SK-N-SH (cell line): ENCODE measurements around the gene DSCAML1. TPM values are rescaled to one million over a fixed set of nuclear protein-coding genes. Genes with fewer than 3 reads are reported as not detected.

ENCODE experiments used
- CTCF ChIA-PET: fragments of 300-600, 350-600 bp; formaldehyde crosslinking; extraction: SDS; loops from one replicate; lab custom pipeline; 2021; lab: Yijun Ruan, JAX
- POLR2A ChIA-PET: fragments of 350-600 bp; sonication (Branson Sonifier 250); formaldehyde crosslinking; extraction: SDS; loops from one replicate; lab custom pipeline; 2020; ENCODE audit warnings: antibody characterized with exemption, inconsistent platforms; lab: Yijun Ruan, JAX
- DNase-seq: peaks from one replicate; pipeline ENCODE4 v3.0.0; 2012
- H2AFZ ChIP-seq: fragments of 200-600 bp; sonication (generic); 2 replicates; pipeline ENCODE4 v1.8.1; 2016; ENCODE audit warnings: antibody characterized with exemption, mild to moderate bottlenecking, low read depth
- H3F3A ChIP-seq: fragments of 200-600 bp; sonication (generic); replicated peaks from 2 replicates; pipeline ENCODE3; 2016; ENCODE audit warnings: antibody characterized with exemption, mild to moderate bottlenecking; ENCODE audit not compliant: insufficient read depth
- H3K27ac ChIP-seq, 2 experiments: fragments of 200-500 bp in 1 of 2; fragments of 200-600 bp in 1 of 2; sonication (Bioruptor generic) in 1 of 2; sonication (generic), shearing (Covaris generic) in 1 of 2; 2 replicates each; pipeline versions ENCODE4 v1.5.1 to v1.6.1; 2014 to 2016; ENCODE audit warnings: low read depth in 2 of 2, inconsistent platforms in 1 of 2, low read length in 1 of 2, mild to moderate bottlenecking in 1 of 2, mixed read lengths in 1 of 2
- H3K27me3 ChIP-seq: fragments of 200-600 bp; sonication (generic), shearing (Covaris generic); 2 replicates; pipeline ENCODE4 v1.6.1; 2016; ENCODE audit warnings: mixed run types; ENCODE audit not compliant: insufficient read depth
- H3K36me3 ChIP-seq, 2 experiments: fragments of 200-500 bp in 1 of 2; fragments of 200-600 bp in 1 of 2; sonication (Bioruptor generic) in 1 of 2; sonication (generic) in 1 of 2; replicated peaks in 1 of 2; 2 replicates each; pipeline versions ENCODE3 to v1.5.1; 2014 to 2016; ENCODE audit warnings: low read length in 1 of 2, mild to moderate bottlenecking in 1 of 2; ENCODE audit not compliant: insufficient read depth in 2 of 2, control insufficient read depth in 1 of 2
- H3K4me1 ChIP-seq, 2 experiments: fragments of 200-500 bp in 1 of 2; fragments of 200-600 bp in 1 of 2; sonication (Bioruptor generic) in 1 of 2; sonication (generic), shearing (Covaris generic) in 1 of 2; 2 replicates each; pipeline versions ENCODE4 v1.5.1 to v1.6.1; 2014 to 2016; ENCODE audit warnings: low read depth in 1 of 2, low read length in 1 of 2, mixed run types in 1 of 2; ENCODE audit not compliant: insufficient read depth in 2 of 2, control insufficient read depth in 1 of 2
- H3K4me2 ChIP-seq: fragments of 200-600 bp; sonication (generic), shearing (Covaris generic); 2 replicates; pipeline ENCODE4 v1.6.1; 2017; ENCODE audit warnings: mixed run types
- H3K4me3 ChIP-seq, 2 experiments: fragments of 200-500 bp in 1 of 2; fragments of 200-600 bp in 1 of 2; sonication (Bioruptor generic) in 1 of 2; sonication (generic), shearing (Covaris generic) in 1 of 2; 2 replicates each; pipeline versions ENCODE4 v1.5.1 to v1.8.1; 2014 to 2016; ENCODE audit warnings: low read depth in 2 of 2, inconsistent platforms in 1 of 2, low read length in 1 of 2, mild to moderate bottlenecking in 1 of 2, mixed read lengths in 1 of 2, moderate library complexity in 1 of 2
- H3K79me2 ChIP-seq: fragments of 200-600 bp; sonication (generic); 2 replicates; pipeline ENCODE4 v1.8.1; 2017; ENCODE audit warnings: mild to moderate bottlenecking; ENCODE audit not compliant: insufficient read depth
- H3K9ac ChIP-seq: fragments of 200-600 bp; sonication (generic); 2 replicates; pipeline ENCODE4 v1.6.1; 2017; ENCODE audit warnings: mixed run types
- H3K9me2 ChIP-seq: fragments of 200-600 bp; sonication (generic); 2 replicates; pipeline ENCODE4 v1.6.1; 2017; ENCODE audit warnings: mixed run types
- H3K9me3 ChIP-seq: fragments of 200-600 bp; sonication (generic); 2 replicates; pipeline ENCODE4 v1.6.1; 2017; ENCODE audit warnings: mixed run types, mild to moderate bottlenecking, moderate library complexity
- H4K20me1 ChIP-seq: fragments of 200-600 bp; sonication (generic); 2 replicates; pipeline ENCODE4 v1.6.1; 2017; ENCODE audit warnings: mild to moderate bottlenecking, mixed run types; ENCODE audit not compliant: insufficient read depth
- ELF1 ChIP-seq: IDR thresholded peaks from 2 replicates; pipeline ENCODE4 v1.4.0; 2012
- EP300 ChIP-seq, 2 experiments: IDR thresholded peaks; 2 replicates each; pipeline versions ENCODE4 v1.4.0 to v1.6.1; 2012; ENCODE audit warnings: borderline replicate concordance in 1 of 2, low read depth in 1 of 2, low read length in 1 of 2
- FOXJ3 ChIP-seq: sonication (generic); formaldehyde crosslinking; IDR thresholded peaks from 2 replicates; pipeline ENCODE4 v1.5.1; 2020; ENCODE audit warnings: mild to moderate bottlenecking, missing genetic modification reagents
- GABPA ChIP-seq: IDR thresholded peaks from 2 replicates; pipeline ENCODE4 v1.4.0; 2012; ENCODE audit warnings: low read depth, mild to moderate bottlenecking
- IRF3 ChIP-seq: fragments of 150-350 bp; IDR thresholded peaks from 2 replicates; pipeline ENCODE4 v1.6.1; 2016; ENCODE audit warnings: mild to moderate bottlenecking, low read depth, low read length
- JUND ChIP-seq: IDR thresholded peaks from 2 replicates; pipeline ENCODE4 v1.4.0; 2012
- MXI1 ChIP-seq: IDR thresholded peaks from 2 replicates; pipeline ENCODE4 v1.6.1; 2012; ENCODE audit warnings: mild to moderate bottlenecking, low read depth, low read length, improper control_type of control experiment
- NRF1 ChIP-seq: IDR thresholded peaks from 2 replicates; pipeline ENCODE4 v1.6.1; 2012; ENCODE audit warnings: low read depth, mild to moderate bottlenecking, low read length
- POLR2AphosphoS5 ChIP-seq: IDR thresholded peaks from 2 replicates; pipeline ENCODE4 v1.6.1; 2012; ENCODE audit warnings: low read depth, low read length
- RAD21 ChIP-seq: IDR thresholded peaks from 2 replicates; pipeline ENCODE4 v1.6.1; 2012; ENCODE audit warnings: mild to moderate bottlenecking, low read length
- RCOR1 ChIP-seq: fragments of 150-350 bp; IDR thresholded peaks from 2 replicates; pipeline ENCODE4 v1.6.1; 2017; ENCODE audit warnings: antibody characterized with exemption, low read length
- SIN3A ChIP-seq: IDR thresholded peaks from 2 replicates; pipeline ENCODE4 v1.6.1; 2012; ENCODE audit warnings: low read depth, mild to moderate bottlenecking, low read length, moderate library complexity, borderline replicate concordance
- SMC3 ChIP-seq: IDR thresholded peaks from 2 replicates; pipeline ENCODE4 v1.6.1; 2012; ENCODE audit warnings: low read depth, low read length, improper control_type of control experiment
- TAF1 ChIP-seq: IDR thresholded peaks from 2 replicates; pipeline ENCODE4 v1.6.1; 2012; ENCODE audit warnings: low read depth, mild to moderate bottlenecking, low read length, moderate library complexity, borderline replicate concordance
- USF1 ChIP-seq: IDR thresholded peaks from 2 replicates; pipeline ENCODE4 v1.4.0; 2012; ENCODE audit warnings: low read depth, borderline replicate concordance
- ZBTB33 ChIP-seq: IDR thresholded peaks from 2 replicates; pipeline ENCODE4 v1.4.0; 2012; ENCODE audit warnings: low read depth, borderline replicate concordance
- WGBS: methylation state at CpG from one replicate; pipeline ENCODE4 v1.1.6; 2017; ENCODE audit warnings: low lambda C conversion rate; 5-methylcytosine and 5-hydroxymethylcytosine counted together
- polyA plus RNA-seq, 3 experiments: library from polyadenylated mRNA; depleted of rRNA; stranded (reverse); fragments of >200 nt; gene quantifications; 2 replicates each; pipeline ENCODE4 v1.2.3, GENCODE V29; 2012

DSCAML1 gene
- polyA plus RNA-seq, 1 of the 3 experiments (the other 2 are of a cell fraction), result not detected

GRCh38 chr11:117750916-117751662 lies 45.9 kb downstream of the DSCAML1 start (continued):
- no peak for TF ChIP-seq IRF3
- TF ChIP-seq FOXJ3, result no peak
- no peak for TF ChIP-seq MXI1
- TF ChIP-seq USF1, result no peak
- TF ChIP-seq SMC3, result no peak
- no peak for TF ChIP-seq ZBTB33
- no peak for TF ChIP-seq POLR2AphosphoS5
- no peak for TF ChIP-seq EP300 (IDR thresholded peaks at IDR 0.05; ENCODE audit: borderline replicate concordance in 1 of 2, low read depth in 1 of 2, low read length in 1 of 2)

GRCh38 chr11:117750357-117750756 lies 46.7 kb downstream of the DSCAML1 start:
- H3K4me3 ChIP-seq, result no peak overlapping the region
- no peak overlapping the region for H3K4me2 ChIP-seq
- H3F3A ChIP-seq, result no peaks in the 10 kb centered on the region
- ChIA-PET CTCF (no interaction called here), POLR2A (no interaction called here)
- no peaks in the 10 kb centered on the region for H3K9me3 ChIP-seq
- peaks cover 0 to 3% of the 10 kb centered on the region in 2 experiments; a peak in 1 of 4 replicates for H3K4me1 ChIP-seq
- WGBS, result 54% methylated on average over 2 of the region's 5 CpGs
- H3K36me3 ChIP-seq, result no peaks in the 10 kb centered on the region
- H2AFZ ChIP-seq, result no peak overlapping the region
- no peaks in the 10 kb centered on the region for H4K20me1 ChIP-seq
- TF ChIP-seq TAF1 (no peak), GABPA (no peak), SIN3A (no peak), JUND (no peak), POLR2AphosphoS5 (no peak), ELF1 (no peak), RAD21 (no peak), USF1 (no peak), IRF3 (no peak), NRF1 (no peak), RCOR1 (no peak)
- H3K79me2 ChIP-seq, result no peaks in the 10 kb centered on the region
- H3K9ac ChIP-seq, result no peak overlapping the region
- H3K27ac ChIP-seq, result no peak overlapping the region
- H3K9me2 ChIP-seq, result no peaks in the 10 kb centered on the region
- no peaks in the 10 kb centered on the region; the same call in 1 of the 2 replicates for H3K27me3 ChIP-seq
- DNase-seq, result no peak
